NCI-H2029 (cell line): ENCODE measurements around the gene POU2F3.

ENCODE experiments used
- DNase-seq: peaks from one replicate; lab custom pipeline; 2025; lab: John Stamatoyannopoulos, UW

Gene POU2F3

DNA sequence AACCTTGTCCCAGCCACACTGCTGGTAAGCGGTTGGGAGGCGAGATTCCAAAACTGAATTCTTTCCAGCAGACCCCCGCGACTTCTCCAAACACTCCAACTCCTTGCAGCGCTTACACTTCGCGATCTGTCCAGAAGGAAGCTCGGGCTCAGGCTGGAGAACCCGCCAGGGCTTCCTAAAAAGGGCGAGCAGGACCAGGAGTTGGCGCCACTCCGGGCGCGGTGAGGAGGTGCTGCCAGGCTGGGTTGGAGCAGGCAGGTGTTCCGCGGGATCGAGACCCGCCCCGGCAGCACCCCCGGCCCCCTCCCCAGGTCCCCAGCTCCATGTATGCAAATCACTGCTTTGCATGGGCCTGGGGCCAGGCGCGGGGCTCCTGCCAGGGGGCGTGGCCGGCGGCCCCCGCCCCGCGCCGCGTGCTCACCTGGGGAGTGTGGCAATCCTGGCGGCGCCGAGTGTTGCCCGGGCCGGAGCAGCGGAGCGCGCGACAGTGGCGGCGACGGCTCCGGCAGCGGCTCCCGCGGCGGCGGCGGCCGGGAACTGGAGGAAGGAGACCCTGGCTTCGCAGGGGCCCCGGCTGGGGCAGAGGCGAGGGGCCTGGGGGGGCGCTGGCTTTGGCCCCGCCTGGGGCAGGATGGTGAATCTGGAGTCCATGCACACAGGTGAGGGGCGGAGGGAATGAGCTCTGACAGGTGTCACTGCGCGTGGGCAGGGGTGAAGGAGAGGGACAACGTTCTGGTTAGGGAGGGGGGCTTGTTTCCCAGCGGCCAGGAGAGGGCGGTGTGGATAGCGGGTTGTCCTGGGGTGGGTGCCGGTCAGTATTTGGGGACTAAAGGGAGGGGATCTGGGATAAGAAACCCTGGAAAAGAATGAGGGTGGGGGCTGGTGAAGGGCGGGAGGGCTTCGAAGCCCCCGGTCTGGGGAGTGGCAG is at the start of gene POU2F3:
Gene POU2F3 (plus strand): TSS at position 428 of the 928 bp plus-strand sequence. CDS start 204 bp downstream, at position 632.
- peak; percentile 15 for DNase-seq

DNA sequence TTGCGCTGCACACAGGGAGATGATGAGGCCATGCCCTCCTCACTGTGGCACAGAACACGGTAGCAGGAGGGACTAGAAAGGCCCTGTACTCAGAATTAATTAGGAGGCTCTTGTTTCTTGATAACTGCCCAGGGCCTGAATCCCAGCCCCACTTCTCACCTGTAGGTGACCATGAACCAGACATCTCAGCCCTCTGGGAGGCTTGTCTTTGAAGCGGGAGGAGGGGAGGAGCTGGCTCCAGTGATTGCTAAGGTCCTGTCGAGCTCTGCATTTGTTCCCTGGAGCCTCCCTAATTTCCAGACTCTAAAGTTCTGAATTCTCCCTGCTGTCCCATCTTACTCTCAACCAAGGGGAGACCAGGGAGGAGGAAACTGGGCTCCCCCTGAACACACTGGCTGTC is 48.9 kb upstream of the POU2F3 start:
- DNase-seq, result no peak

DNA sequence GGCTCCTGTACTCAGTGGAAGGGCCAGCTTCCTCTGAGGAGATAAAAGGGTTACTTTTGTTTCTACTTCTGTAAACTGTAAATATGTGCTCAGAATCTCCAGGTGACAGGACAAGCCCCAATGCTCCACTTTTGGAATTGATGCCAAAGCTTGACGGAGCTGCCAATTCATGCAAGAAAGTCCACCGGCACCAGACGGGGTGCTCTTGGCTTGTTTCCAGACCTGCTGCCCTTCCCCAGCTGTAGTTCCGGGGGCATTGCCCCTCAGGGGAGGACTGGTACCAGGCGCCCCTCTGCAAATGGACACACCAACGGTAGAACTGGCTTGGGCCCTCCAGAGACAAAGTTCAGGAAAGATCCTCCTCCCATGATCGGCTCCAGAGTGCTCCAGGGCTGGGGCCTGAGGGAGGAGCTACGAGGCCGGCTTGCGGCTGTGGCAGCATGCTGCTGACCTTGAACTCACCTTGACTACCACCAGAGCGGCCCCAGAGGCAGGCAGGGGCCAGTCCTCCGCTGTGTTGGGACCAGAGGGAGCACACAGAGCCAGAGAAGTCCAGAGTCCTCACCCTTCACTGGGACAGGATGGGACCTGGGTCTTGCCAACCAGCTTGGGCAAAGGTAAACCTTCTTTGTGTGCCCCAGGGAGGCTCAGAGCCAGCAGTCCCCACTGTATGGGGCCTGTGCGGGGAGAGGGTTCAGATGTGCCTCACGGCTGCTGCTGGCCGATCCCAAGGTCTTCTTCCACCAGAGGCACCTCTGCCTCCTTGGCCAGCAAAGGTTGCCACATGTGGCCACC is 46.9 kb upstream of the POU2F3 start:
- no peak for DNase-seq

DNA sequence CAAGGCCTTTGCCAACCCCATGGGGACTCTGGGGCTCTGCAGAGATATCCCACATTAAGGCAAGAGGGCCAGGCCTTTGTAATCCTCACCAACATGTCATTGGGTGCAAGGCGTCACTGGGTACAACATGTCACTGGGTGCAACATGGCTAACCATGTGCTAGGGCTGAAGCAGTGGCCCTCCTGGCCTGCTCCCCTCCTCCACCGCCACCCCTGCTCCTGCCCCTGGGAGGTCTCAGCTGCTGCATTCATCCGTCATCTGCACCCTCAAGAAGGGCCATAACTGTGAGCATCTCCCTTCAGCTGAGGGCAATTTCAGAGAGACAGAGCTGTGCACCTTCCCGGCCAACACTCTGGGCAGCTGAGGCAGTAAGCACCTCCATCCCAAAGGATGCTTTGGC is 45.8 kb upstream of the POU2F3 start:
- no peak for DNase-seq

DNA sequence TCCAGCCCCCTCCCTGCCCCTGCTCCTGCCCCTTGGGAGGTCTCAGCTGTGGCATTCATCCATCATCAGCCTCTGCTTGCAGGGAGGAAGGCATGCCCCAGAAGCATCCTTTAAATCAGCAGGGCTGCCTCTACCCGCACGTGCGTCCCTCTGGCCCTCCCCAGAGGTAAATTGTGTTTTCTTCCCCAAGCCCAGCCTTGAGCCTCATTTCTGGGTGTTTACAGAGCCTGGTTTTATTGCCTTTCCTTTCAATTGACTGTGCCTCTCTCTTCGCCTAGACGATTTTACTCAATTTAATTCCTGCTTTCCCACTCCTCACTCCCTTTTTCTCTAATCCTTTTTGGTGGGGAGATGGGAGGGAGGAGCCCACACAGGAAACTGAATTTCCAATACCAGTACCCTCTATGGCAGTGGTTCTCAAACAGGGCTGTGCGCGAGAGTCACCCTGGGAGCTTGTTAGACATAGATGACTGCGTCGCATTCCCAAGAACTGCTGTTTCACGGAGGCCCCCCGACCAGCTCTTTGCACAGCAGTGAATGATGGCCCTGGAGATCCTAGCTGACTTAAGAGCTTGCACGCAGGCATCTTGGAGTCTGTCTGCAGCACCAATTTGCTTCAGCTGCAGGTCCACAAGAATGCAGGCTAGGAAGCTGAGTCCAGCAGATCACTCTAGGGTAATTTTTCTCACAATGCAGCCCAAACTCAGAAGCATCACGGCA is 44.2 kb upstream of the POU2F3 start:
- DNase-seq, result no peak

DNA sequence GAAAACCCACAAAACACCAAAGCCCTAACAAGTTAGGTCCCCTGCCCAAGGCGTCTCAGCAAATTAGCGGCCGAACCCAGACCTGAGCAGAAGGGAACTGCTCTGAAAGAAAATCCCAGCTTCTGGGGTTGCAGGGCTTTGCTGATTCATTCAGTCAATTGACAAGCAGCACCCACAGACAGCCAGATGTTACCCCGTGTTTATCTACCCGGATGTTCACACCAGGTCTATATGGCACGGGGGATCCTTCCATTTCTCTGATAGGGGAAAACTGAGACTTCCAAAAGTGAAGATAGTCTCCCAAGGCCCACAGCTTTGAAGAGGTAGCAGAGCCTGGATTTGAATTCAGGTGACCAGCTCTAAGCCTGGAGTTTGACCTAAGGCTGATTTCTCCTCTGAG is 43.1 kb upstream of the POU2F3 start:
- DNase-seq, result no peak

DNA sequence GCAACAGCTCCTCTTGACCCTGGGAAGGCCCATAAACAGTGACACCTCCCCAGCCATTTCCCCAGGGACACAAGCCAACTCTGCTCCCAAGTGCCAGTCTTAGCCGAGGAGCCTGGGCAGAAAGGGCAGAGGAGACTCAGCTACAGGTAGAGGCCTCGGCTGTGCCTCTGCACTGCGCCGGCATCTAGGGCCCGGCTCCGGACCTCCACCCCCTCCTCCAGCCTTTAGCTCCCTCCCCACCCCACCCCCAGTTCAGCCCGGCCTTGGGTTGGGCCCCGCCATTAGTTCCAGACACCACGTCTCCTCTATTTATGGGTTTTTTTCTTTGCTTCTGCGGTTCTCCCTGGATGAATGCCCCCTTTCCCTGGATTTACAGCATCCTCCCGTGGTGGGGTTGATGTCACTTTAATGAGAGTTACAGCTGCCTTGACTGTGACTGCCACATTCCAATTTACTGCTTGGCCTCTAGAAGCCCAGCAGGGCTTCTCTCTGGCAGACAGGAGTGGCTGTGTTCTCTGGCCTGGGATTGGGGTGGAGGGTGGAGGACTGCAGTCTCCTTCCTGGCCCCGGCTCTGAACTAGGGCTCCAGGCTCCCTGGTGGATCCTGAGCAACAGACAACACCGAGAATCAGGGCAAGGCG is 42.6 kb upstream of the POU2F3 start:
- no peak for DNase-seq

DNA sequence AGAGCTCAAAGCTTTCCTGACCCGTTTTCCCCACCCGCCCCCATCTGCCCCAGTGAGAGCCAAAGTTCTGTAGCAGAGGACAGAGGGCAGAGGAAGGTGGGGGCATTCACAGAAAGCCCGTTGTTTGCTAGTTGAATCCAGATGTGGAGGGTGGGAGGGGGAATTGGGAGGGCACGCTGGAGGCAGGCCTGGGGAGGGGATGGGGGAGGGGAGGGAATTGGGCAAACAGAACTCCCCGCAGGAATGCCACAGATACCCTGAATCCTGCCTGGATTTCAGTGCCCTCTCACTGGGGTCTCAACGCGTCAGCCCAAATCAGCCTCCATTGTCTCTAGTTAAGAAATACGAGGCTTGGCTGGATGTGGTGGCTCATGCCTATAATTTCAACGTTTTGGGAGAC is 42.0 kb upstream of the POU2F3 start:
- DNase-seq, result no peak

DNA sequence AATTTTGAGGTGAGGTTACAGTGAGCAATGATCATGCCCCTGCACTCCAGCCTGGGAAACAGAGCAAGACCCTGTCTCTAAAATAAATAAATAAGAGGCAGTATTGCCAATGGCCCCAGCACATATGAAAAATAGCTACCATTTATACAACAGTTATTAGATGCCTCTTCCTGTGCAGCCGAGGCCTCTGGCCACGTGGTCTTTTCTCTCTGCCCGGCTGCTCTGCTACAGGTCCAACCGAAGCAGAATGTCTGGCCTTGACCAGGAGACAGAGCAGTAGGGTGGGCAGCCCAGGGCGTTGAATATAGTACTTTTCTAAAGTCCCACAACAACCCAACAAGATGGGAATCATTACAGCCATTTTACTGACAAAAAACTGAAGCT is 41.5 kb upstream of the POU2F3 start:
- no peak for DNase-seq

DNA sequence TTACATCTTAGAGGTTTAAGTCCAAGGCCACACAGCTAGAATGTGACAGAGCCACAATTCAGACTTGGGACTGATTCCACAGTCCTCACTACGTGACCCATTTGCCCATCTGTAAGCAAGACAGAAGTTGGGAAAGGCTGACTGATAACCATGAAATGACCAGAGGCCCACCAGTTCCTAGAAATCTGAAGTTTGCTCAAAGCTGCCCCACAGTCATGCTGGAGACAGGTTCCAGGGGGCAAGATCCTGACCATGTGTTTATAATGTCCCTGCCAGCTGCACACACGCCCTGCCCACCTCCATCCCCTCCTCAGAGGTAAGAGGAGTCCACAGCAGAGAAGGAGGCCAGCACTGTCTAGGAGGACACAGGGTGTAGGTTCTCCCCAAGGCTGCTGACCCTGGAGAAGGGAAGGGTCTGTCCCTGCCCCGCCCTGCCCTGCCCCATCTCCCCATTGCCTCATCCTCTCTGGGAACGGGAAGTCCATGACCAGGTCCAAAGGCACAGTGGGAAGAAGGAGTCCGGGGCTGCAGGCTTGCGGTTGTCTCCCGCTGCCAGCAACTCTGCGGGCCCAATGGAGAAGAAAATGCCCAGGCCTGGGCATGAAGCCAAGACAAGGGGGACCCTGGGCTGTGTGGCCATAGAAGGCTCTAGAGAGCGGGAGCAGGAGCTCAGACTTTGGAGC is 41.0 kb upstream of the POU2F3 start:
- DNase-seq, result no peak

DNA sequence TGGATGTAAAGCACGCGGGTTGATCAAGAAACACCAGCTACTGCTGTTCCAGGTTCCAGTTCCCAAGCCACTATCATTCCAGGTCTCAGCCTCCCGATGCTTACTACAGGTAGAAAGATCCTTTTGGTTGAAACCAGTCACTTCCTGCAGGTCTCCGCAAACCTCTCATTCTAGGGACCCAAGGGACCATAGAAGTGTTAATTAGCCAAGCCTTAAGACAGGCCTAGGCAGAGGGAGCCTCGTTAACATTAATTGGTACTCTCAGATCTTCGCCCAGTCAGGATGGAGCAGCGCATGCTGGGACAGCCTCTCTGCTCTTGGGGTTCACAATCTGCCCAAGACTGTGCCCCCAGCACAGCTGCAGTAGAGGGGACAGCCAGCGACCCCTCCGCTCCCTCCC is 40.3 kb upstream of the POU2F3 start:
- no peak for DNase-seq

DNA sequence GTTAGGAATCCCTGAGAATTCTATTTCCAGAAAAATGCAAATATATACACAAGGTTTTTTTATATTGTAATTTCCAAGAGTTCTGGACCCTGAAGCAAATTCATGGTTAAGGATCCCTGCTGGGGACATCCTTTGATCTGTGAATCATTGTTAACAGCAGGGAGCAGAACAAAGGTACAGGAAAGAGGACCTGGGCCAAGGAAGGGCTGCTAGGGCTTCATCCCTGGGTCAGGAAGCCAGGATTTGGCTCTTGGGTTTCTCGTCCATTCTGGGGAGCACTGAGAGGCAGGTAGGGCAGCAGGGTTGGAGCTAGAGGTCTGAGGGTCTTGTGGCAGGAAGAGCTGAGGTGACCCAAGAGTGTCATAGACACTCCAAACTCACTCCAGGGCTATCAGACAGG is 39.3 kb upstream of the POU2F3 start:
- DNase-seq, result no peak

DNA sequence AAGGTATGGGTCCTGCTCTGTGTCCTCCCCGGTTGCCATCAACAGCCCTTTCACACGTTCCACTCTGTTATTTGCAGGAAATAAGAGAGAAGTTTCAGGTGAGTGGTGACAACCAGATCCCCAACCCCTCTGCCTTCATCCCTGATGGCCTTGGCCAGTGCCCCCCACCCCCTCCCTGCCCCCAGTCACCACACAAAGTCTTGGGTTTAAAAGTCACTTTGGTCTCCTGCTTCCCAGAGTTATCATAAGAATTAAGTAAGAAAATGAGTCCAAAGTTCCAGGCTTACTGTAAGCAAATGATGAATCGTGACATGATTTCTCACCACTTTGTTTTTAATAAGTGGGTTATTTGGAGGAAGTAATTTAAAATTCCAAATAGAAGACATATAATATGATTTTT is 38.3 kb upstream of the POU2F3 start:
- DNase-seq, result no peak

DNA sequence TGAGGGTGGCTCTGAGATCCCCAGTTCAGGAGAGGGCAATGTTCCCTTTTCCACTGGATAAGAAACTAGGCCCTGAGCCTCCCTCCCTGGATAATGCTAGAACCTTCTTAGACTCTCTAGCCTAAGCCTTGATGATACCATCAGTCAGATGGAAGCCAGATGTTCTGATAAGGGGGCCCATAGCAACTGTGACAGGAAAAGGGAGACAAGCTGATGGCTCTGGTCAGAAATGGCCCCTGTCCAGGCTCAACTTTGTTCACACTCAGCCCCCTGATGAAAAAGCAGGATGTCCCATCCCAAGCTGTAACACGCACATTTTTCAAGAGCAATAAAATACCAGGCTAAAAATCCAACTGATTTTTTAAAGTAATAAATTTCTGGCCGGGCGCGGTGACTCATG is 36.3 kb upstream of the POU2F3 start:
- no peak for DNase-seq

DNA sequence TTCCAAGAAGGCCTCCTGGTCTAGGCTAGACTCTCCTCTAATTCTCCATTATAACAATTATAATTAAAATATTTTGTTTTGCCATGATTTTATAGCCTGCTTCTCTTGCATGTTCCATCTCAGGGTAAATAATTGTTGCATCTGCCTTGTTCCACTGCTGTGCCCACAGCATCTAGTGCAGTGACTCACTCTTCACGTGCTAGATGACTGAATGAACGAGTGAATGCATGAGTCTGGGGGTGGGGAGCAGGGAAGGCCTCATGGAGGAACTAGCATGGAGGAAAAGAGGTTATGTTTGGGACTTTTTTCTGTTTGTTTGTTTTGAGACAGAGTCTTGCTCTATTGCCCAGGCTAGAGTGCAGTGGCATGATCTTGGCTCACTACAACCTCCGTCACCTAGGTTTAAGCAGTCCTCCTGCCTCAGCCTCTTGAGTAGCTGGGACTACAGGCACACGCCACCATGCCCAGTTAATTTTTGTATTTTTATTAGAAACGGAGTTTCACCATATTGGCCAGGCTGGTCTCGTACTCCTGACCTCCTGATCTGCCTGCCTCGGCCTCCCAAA is 34.3 kb upstream of the POU2F3 start:
- no peak for DNase-seq

DNA sequence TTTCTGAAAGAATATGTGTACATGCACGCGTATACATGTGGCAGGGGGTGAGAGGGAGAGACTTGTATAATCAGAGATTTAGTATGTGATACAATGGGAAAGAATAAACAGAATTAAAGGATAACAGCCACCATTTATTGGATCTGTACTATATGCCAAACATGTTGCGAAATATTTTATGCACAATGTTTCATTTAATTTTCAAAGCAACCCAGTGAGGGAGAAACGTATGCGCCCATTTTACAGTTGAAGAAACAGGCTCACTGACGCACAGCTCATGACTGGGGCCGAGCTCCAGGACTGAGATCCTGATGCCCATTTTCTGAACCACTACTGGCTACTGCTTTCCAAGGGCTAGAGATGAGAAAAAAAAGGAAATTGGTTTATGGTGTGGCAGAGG is 32.4 kb upstream of the POU2F3 start:
- no peak for DNase-seq

DNA sequence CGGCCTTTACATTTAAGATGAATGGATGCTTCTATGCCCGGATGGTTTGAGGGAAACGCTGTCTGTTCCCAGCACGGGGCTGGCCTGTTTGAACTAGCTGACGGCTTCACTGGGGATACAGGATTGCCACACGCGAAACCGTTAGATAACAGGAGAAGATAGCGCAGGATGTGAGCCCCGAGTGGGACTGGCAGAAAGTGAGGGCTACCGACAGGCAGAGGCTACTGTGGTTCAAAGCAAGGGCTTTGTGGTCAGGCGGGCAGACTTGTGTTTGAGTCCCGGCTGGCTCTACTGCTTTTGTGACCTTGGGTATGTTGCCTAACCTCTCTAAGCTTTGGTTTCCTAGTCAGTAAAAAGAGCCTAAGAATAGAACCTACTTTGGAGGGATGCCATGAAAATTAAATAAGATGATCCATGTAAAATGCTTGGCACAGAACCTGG is 31.9 kb upstream of the POU2F3 start:
- DNase-seq, result no peak

DNA sequence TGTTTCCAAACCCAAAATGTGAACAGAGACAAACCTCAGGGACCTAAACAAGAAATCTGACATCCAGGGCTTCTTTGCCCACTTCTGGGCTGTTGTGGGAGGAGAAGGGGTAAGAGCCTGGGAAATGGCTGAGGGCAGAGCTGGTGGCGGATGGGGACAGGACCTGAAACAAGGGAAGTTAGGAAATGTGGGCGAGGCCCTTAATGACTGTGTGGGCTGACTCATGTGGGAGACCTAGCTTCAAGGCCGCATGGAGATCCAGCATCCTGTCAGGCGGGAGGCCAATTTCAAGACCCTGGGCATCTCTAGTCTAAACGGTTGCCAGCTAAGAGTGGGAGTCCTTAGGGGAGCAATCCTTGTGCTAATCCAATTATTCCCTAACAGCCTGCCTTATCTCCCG is 31.2 kb upstream of the POU2F3 start:
- no peak for DNase-seq

DNA sequence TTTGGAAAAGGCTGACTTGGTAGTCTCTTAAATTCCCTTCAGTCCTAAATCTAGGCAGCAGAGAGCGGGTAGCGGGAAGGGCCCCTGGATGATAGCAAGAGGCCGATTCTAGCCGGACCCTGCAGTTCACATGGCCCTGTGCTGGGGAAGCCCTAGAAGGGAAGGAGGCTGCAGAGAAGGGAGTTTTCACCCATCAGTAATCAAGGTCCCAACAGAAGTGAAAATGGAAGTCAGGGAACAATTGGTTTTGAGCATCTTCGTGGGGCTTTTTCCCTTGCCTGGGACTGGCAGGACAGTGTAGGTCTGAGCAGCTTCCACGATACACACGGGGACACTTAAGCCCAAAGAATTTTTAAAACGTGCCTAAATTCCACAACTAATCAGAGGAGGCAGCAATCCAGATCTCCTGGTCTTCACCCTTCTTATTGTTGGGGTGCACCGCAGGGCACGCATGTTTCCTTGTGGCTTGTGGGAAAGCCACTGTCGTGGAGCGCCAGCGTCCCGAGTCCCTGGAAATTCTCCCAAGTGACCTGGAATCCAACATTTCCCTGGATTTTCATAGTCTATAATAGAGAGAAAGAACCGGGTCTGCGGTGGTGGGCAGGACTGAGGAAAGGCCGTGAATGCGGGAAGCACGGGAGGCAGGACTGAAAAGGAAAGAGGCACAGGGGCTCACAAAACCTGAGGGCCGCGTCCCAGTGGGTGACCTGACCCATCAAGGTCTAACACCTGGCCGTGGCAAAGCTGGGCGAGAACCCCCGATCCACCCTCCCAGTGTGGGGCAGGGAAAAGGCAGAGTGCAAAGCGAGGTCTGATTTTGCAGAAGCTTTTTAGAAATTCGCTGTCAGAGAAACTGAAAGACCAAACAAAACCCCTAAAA is 30.0 kb upstream of the POU2F3 start:
- no peak for DNase-seq
